Epithelial cell of esophagus (primary cell): Measurements from ENCODE around the gene KRT25.
A peak's percentile ranks its signal among the peaks of the same experiment; 100 is the strongest.

ENCODE experiments used
- DNase-seq: peaks from one replicate; pipeline ENCODE4 v3.0.0; 2010; ENCODE audit warnings: low read depth
- H3K4me3 ChIP-seq: 2 replicates; pipeline ENCODE4 v1.5.1; 2011; ENCODE audit warnings: mild to moderate bottlenecking, low read length, control low read depth
- CTCF ChIP-seq: IDR thresholded peaks from 2 replicates; pipeline ENCODE4 v1.5.1; 2011; ENCODE audit warnings: low read depth, mild to moderate bottlenecking, low read length, control low read depth, inconsistent platforms; ENCODE audit not compliant: insufficient read depth; ENCODE audit errors: missing control alignments

KRT25 gene

GRCh38 chr17:40794466-40794865 is 39.3 kb upstream of the KRT25 start:
- TF ChIP-seq CTCF = no peak
- no peak overlapping the region for H3K4me3 ChIP-seq
- no peak for DNase-seq

- no peak for TF ChIP-seq CTCF
- H3K4me3 ChIP-seq = no peak overlapping the region
- DNase-seq = no peak
Observed at GRCh38 chr17:40793832-40794231, 38.7 kb upstream of the KRT25 start.

GRCh38 chr17:40791787-40792436 is 36.8 kb upstream of the KRT25 start:
- DNase-seq = peak; percentile 53

GRCh38 chr17:40791111-40791510 is 36.0 kb upstream of the KRT25 start:
- H3K4me3 ChIP-seq = no peak overlapping the region
- no peak for TF ChIP-seq CTCF
- no peak for DNase-seq

More at GRCh38 chr17:40791787-40792436, 36.8 kb upstream of the KRT25 start:
- TF ChIP-seq CTCF = peak; percentile 75
- no peak overlapping the region for H3K4me3 ChIP-seq

GRCh38 chr17:40782450-40782849 is 27.3 kb upstream of the KRT25 start, which contains the start of gene KRT27:
Gene KRT27, minus strand, starts transcription at chr17:40782550. Its CDS starts 57 bp downstream, at chr17:40782493.
- DNase-seq = no peak
- H3K4me3 ChIP-seq = no peak within 1 kb of the TSS
- no peak for TF ChIP-seq CTCF

GRCh38 chr17:40779181-40779909 is 24.2 kb upstream of the KRT25 start:
- DNase-seq = peak; percentile 35
- H3K4me3 ChIP-seq = peak overlapping the region; percentile 28
- TF ChIP-seq CTCF = no peak
